HG03175 (cell line): ENCODE results near the gene DNAI2.
"Not testable (repeated sequence)": the region's sequence is repeated elsewhere in the genome, so short reads cannot be mapped to it uniquely, and the experiment has no call there.

ENCODE experiments used
- ATAC-seq: cut with Tn5 transposase; IDR thresholded peaks from one replicate; pipeline ENCODE4 v1.9.1; 2021; ENCODE audit warnings: mild to moderate bottlenecking, moderate library complexity; ENCODE audit not compliant: unreplicated experiment

Gene DNAI2

GRCh38 chr17:74272731-74273201, 1.3 kb upstream of the DNAI2 start:
- ATAC-seq: no peak

DNA sequence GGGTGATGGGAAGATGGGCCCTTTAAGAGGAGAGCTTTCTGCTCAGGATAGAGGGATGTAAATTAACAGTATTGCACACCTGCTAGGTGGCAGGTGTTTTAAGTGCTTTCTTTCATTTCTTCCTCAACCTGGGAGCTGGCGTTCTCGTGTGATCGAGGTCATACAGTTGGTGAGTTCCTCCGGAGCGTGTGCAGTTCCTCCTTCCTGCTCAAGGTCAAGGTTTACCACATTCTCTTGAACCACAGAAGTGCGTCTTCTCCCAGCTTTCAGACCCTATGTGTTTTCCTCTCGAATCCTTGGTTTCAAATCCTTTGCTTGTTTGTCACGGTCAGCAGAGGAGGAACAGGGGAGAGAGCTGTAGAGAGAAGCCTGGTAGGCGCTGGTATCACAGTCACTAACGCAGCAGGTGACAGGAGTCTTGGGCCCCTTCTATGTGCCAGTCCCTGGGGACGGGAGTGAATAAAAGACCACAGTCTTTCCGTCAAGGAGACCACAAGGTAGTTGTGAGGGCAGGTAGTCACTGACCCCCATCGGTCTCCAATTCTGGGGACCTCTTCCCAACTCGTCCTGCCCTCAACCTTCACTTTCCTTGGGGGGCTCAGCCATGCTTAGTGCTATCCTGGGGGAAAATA, 791 bp downstream of the DNAI2 start:
- no peak for ATAC-seq

GRCh38 chr17:74276051-74276476, 2.0 kb downstream of the DNAI2 start:
- ATAC-seq: no peak

GRCh38 chr17:74276541-74277009, 2.5 kb downstream of the DNAI2 start:
- ATAC-seq: no peak

DNA sequence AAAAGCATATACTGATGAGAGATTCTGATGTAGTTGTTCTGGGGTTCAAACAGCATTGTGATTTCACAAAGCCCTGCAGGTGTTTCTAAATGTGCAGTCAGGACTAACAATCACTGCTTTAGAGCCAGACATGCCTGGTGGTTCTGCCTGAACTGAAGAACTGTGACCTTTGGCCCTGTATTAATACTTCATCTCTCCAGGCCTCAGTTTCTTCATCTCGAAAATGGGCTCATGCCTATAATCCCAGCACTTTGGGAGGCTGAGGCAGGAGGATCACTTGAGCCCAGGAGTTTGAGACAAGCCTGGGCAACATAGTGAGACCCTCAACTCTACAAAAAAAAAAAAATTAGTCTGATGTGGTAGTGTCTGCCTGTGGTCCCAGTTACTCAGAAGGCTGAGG, 3.9 kb downstream of the DNAI2 start:
- no peak for ATAC-seq

- ATAC-seq: not testable (repeated sequence)
Observed at GRCh38 chr17:74279617-74280016, 5.6 kb downstream of the DNAI2 start.

DNA sequence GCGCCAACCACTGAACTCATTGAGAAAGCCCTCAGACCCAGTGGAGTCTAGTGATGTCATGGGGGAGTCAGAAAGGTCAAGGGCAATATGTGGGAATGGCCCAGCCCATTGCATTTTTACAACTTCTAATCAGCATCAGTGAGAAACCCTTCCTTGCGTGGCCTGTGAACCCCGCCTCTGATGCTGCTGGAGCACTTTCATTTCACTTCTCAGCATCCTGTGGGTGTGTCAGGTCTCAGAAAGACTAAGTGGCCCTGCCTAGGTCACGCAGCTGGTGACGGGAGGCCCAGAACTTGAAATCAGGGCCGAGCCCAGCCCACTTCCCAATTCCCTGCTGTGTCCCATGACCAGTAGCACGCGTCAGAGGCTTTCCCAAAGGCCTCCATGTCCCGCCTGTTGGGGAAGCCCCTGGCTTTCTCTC, 6.1 kb downstream of the DNAI2 start:
- ATAC-seq: peak; percentile 57

DNA sequence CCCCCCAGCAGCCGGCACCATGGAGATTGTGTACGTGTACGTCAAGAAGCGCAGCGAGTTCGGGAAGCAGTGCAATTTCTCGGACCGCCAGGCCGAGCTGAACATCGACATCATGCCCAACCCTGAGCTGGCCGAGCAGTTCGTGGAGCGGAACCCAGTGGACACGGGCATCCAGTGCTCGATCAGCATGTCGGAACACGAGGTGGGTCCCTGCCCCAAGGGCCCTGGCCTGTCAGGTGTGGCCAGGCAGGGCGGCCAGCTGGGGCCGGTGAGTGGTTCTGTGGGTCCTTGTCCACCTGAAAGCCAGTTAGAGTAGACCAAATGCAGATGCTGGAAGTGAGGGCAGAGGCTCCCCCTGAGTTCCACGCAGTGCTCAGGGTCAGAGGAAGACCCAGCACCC, 7.8 kb downstream of the DNAI2 start:
- ATAC-seq: no peak

DNA sequence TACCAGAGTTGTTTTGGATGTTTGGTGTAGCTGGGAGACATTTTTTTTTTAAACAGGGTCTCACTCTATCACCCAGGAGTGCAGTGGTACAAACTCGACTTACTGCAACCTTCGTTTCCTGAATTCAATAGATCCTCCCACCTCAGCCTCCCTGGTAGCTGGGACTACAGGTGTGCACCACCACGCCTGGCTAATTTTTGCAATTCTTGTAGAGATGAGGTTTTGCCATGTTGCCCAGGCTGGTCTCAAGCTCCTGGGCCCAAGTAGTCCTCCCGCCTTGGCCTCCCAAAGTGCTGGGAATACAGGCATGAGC, 8.2 kb downstream of the DNAI2 start:
- ATAC-seq: not testable (repeated sequence)

- ATAC-seq: no peak
Observed at GRCh38 chr17:74282587-74283370, 8.7 kb downstream of the DNAI2 start.

GRCh38 chr17:74283371-74283673, 9.3 kb downstream of the DNAI2 start:
- ATAC-seq: no peak

DNA sequence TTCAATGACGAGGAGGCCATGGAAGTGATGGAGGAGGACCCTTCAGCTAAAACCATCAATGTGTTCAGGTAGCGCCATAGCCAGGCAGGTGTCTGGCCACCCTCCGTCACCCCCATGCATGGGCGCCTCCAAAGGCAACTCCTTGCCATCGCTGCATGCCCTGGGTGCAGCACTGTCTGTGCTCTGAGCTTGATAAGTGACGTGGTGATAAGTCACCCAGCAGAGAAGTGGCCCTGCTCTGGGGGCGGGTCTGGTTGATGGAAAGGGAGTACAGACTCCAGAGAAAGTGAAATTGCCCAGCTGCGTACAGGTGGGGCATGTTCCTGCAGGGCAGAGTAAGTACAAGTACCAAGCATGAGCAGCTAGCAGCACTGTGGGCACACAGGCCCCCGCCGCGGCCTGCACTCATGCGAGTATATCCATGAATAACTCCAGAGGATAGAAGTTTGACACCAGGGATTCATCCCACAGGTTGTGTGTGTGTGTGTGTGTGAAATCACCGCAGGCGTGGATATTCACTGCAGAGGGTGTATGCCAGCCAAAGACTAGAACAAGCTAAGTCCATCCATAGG, 13.1 kb downstream of the DNAI2 start:
- no peak for ATAC-seq

- ATAC-seq: no peak
Observed at GRCh38 chr17:74288785-74289184, 14.8 kb downstream of the DNAI2 start.

GRCh38 chr17:74289688-74290087, 15.7 kb downstream of the DNAI2 start:
- ATAC-seq: no peak

DNA sequence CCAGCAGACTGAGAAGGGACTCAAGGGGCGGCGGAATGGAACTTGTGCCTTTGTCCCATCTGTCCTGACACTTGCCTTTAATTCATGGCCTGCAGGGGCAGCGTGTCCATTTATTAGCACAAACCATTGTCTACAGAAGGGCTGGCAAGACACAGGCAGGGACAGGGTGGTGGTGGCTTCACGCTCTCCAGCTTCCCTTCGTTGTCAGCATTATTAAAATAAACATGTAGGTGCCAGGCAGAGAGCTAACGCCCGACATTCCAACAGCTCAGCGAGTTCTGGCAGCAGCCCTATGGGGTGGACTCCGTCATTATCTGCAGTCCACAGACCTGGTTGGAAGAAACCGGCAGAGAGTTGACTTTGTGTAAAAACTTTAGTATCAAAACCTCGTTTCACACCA, 16.3 kb downstream of the DNAI2 start:
- ATAC-seq: no peak

DNA sequence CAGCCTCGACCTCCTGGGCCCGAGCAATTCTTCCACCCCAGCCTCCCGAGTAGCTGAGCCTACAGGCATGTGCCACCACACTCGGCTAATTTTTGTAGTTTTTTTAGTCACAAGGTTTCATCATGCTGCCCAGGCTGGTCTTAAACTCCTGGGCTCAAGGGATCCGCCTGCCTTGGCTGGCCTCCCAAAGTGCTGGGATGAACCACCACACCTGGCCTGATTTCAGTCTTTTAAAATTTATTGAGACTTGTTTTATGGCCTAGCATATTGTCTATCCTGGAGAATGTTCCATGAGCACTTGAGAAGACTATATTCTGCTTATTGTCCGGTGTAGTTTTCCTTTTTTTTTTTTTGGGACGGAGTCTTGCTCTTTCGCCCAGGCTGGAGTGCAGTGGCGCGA, 18.5 kb downstream of the DNAI2 start:
- no peak for ATAC-seq

- no peak for ATAC-seq
Observed at GRCh38 chr17:74295625-74296547, 21.9 kb downstream of the DNAI2 start.

DNA sequence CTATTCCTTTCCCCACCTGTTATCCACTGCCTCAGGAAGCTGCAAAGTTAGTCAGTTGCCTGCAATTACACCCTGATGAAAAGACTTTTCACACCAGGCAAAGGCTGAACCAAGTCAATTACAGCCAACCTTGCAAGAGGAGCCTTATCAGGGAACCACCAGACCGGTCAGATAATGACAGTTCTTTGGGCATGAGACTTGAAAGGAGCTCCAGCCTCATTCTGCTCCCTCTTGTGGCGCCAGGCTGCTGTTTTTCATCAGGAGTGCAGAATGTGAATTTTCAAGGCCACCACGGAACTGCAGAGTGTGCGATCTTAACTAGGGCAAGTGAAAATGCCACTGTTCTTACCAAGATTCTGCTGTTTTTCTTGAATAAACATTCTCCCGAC, 22.5 kb downstream of the DNAI2 start:
- ATAC-seq: no peak

DNA sequence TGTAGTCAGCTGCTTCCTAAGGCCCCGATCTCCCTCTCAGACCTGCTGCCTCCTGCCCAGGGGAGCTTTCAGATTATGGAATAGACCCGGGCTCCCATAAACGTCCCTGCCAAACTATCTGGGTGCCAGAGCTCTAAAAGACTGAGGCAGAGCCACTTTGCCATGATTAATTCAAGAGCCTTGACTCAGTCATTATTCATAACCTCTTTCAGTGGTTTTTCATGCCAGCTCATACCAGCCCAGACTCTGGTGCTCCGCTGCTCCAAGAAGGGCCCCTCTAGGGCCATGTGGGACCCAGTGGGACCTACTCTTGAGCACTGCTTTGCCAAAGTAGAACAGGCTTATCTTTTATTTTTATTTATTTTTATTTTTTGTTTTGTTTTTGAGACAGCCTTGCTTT, 23.9 kb downstream of the DNAI2 start:
- no peak for ATAC-seq

DNA sequence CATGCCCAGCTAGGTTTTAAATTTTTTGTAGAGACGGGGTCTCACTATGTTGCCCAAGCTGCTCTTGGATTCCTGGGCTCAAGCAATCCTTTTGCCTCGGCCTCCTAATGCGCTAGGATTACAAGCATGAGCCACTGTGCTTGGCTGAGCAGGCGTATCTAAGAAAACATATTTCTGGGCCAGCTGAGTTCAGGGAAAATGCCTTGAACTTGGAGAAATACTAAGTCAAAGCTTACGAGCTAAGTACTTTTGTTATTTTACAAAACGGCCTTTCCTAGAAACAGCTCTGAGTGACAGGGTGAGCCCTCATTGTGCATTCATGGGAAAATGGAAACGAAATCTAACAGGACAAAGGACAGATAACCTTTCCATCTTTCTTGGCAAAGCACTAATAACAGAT, 24.7 kb downstream of the DNAI2 start:
- ATAC-seq: no peak
